SU-DHL-6 (cell line): ENCODE measurements around the gene CHD6.

Source experiments
- EZH2phosphoT487 ChIP-seq: fragments of 200-600 bp; sonication (generic), shearing (Covaris generic); conservative IDR thresholded peaks from 2 replicates; pipeline ENCODE4 v1.6.1; 2018; ENCODE audit warnings: mild to moderate bottlenecking, antibody characterized with exemption, low read length, moderate library complexity, mixed read lengths
- TF ChIP-seq, protein P1 (sequence below): fragments of 200-600 bp; sonication (generic); IDR thresholded peaks from one replicate; pipeline ENCODE4 v1.5.1; 2017; ENCODE audit warnings: antibody characterized with exemption, mild to moderate bottlenecking, low read length, moderate library complexity; ENCODE audit not compliant: insufficient read depth, poor library complexity, severe bottlenecking

DNA sequence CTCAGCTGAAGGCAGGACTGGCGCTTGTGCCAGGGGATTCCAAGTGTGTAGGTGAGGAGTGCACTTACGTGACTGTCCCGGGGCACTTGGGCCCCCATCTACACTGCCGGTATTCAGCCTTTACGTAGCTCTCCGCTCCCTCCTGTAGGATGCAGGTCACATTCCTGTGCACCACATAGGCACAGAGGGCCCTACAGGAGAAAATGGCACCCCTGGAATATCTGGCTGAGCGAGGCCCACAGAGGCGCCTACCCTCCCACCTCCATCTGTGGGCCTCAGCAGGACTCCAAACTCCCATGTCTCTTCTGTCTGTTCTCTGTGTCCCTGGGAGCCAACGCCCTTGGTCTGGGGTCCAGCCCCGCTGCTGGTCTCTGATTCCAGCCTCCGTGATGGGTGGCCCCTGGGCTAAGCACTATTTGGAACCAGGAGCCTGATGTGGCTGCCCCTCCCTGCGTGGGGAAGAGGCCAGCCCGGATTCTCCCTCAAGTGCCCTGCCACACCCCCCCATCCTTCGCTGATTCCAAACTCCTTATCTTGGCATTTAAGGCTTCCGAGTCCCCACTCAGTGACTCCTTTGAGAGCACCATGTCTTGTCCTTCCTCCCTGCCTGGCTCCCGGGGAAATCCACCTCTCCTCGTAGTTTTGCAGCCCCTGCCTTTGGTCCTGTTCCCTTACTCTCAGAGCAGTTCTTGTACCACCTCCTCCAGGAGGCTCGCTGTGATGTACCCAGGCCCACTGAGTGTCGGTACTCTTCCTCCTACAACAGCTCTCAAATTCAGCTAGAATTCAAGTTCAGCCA lies 253.0 kb downstream of the CHD6 start:
- TF ChIP-seq, protein P1, sequence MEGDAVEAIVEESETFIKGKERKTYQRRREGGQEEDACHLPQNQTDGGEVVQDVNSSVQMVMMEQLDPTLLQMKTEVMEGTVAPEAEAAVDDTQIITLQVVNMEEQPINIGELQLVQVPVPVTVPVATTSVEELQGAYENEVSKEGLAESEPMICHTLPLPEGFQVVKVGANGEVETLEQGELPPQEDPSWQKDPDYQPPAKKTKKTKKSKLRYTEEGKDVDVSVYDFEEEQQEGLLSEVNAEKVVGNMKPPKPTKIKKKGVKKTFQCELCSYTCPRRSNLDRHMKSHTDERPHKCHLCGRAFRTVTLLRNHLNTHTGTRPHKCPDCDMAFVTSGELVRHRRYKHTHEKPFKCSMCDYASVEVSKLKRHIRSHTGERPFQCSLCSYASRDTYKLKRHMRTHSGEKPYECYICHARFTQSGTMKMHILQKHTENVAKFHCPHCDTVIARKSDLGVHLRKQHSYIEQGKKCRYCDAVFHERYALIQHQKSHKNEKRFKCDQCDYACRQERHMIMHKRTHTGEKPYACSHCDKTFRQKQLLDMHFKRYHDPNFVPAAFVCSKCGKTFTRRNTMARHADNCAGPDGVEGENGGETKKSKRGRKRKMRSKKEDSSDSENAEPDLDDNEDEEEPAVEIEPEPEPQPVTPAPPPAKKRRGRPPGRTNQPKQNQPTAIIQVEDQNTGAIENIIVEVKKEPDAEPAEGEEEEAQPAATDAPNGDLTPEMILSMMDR, result no peak
- no peak for TF ChIP-seq EZH2phosphoT487
